ENCODE measurements around the gene CYP2U1.

CYP2U1 gene

GRCh38 chr4:107996949-107997788 is 65.8 kb downstream of the CYP2U1 start:
- Histone ChIP-seq H3K36me3 (ENCODE audit: control insufficient read depth, insufficient read depth, low read length) (peaks cover 3% of the 10 kb centered on the region), H3K4me3 (ENCODE audit: insufficient read depth, low read depth, low read length) (no peak overlapping the region), H3K9me3 (ENCODE audit: control insufficient read depth, low read length) (no peaks in the 10 kb centered on the region), H3K27me3 (ENCODE audit: control insufficient read depth, insufficient read depth, low read length, poor library complexity, severe bottlenecking) (no peaks in the 10 kb centered on the region), H3K27ac (ENCODE audit: insufficient read depth, low read depth, low read length, poor library complexity, severe bottlenecking) (no peak overlapping the region), H3K4me1 (ENCODE audit: control insufficient read depth, insufficient read depth, low read length) (no peaks in the 10 kb centered on the region)
- WGBS, 2 experiments = 92 to 98% methylated on average over 5 of the region's 5 CpGs

DNA sequence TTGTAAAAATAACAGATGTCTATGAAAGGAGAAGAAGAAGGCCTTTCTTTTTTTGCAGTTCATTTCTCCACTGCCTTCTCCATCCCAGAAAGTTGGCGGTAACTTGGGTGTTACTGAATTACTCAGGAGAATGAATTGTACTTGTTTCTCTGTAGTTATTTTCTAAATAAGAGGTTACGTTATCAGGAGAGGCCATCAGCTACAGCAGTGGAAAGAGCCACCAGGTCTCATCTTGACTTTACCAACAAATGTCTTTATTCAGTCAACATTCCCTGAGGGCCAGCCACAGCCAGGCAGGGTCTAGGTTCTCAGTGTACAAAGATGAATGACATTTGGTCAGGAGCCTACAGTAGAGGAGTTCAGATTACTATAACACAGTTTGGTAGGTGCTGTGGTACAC is 66.4 kb downstream of the CYP2U1 start:
- Histone ChIP-seq H3K27me3 (ENCODE audit: control insufficient read depth, insufficient read depth, low read length, poor library complexity, severe bottlenecking) (no peaks in the 10 kb centered on the region), H3K4me1 (ENCODE audit: control insufficient read depth, insufficient read depth, low read length) (no peaks in the 10 kb centered on the region), H3K36me3 (ENCODE audit: control insufficient read depth, insufficient read depth, low read length) (peaks cover 3% of the 10 kb centered on the region), H3K27ac (ENCODE audit: insufficient read depth, low read depth, low read length, poor library complexity, severe bottlenecking) (no peak overlapping the region), H3K4me3 (ENCODE audit: insufficient read depth, low read depth, low read length) (no peak overlapping the region), H3K9me3 (ENCODE audit: control insufficient read depth, low read length) (no peaks in the 10 kb centered on the region)
- WGBS, 2 experiments = 94 to 97% methylated on average over 2 of the region's 2 CpGs

GRCh38 chr4:107999932-108000539 is 68.7 kb downstream of the CYP2U1 start:
- H3K9me3 ChIP-seq (ENCODE audit: control insufficient read depth, low read length) = no peaks in the 10 kb centered on the region
- no peak overlapping the region for H3K4me3 ChIP-seq (ENCODE audit: insufficient read depth, low read depth, low read length)
- H3K36me3 ChIP-seq (ENCODE audit: control insufficient read depth, insufficient read depth, low read length) = peaks cover 3% of the 10 kb centered on the region
- H3K27ac ChIP-seq (ENCODE audit: insufficient read depth, low read depth, low read length, poor library complexity, severe bottlenecking) = no peak overlapping the region
- no peaks in the 10 kb centered on the region for H3K27me3 ChIP-seq (ENCODE audit: control insufficient read depth, insufficient read depth, low read length, poor library complexity, severe bottlenecking)
- WGBS, 2 experiments = 100% methylated on average over 1 to 2 of the region's 2 CpGs
- no peaks in the 10 kb centered on the region for H3K4me1 ChIP-seq (ENCODE audit: control insufficient read depth, insufficient read depth, low read length)

GRCh38 chr4:108001540-108002135 is 70.3 kb downstream of the CYP2U1 start:
- Histone ChIP-seq H3K36me3 (ENCODE audit: control insufficient read depth, insufficient read depth, low read length) (peaks cover 3% of the 10 kb centered on the region), H3K27ac (ENCODE audit: insufficient read depth, low read depth, low read length, poor library complexity, severe bottlenecking) (no peak overlapping the region), H3K4me1 (ENCODE audit: control insufficient read depth, insufficient read depth, low read length) (no peaks in the 10 kb centered on the region), H3K9me3 (ENCODE audit: control insufficient read depth, low read length) (no peaks in the 10 kb centered on the region), H3K27me3 (ENCODE audit: control insufficient read depth, insufficient read depth, low read length, poor library complexity, severe bottlenecking) (no peaks in the 10 kb centered on the region), H3K4me3 (ENCODE audit: insufficient read depth, low read depth, low read length) (no peak overlapping the region)
- 94 to 100% methylated on average over 2 to 3 of the region's 3 CpGs for whole genome bisulfite sequencing, 2 experiments
